ENCODE results near the gene RUBCNL.

- TF ChIP-seq CTCF (IDR thresholded peaks at IDR 0.05): no peak
- no peak for TF ChIP-seq POLR2AphosphoS5 (IDR thresholded peaks at IDR 0.05; ENCODE audit: insufficient read depth in 1 of 2, low read depth in 1 of 2)
- no peak for TF ChIP-seq POLR2A (IDR thresholded peaks at IDR 0.05)
Observed at GRCh38 chr13:46386392-46387063, 524 bp downstream of the RUBCNL start.
